ENCODE results near the gene CCDC12.

DNA sequence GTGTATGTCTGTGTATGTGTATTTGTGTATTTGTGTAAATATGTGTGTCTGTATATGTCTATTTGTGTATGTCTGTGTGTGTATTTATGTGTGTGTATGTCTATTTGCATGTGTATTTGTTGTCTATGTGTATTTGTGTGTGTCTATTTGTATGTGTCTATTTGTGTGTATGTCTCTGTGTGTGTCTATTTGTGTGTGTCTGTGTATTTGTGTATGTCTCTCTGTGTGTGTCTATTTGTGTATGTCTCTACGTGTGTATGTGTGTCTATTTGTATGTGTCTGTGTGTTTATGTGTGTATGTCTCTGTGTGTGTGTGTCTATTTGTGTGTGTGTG is 68.6 kb downstream of the CCDC12 start:
- TF ChIP-seq, protein P1, sequence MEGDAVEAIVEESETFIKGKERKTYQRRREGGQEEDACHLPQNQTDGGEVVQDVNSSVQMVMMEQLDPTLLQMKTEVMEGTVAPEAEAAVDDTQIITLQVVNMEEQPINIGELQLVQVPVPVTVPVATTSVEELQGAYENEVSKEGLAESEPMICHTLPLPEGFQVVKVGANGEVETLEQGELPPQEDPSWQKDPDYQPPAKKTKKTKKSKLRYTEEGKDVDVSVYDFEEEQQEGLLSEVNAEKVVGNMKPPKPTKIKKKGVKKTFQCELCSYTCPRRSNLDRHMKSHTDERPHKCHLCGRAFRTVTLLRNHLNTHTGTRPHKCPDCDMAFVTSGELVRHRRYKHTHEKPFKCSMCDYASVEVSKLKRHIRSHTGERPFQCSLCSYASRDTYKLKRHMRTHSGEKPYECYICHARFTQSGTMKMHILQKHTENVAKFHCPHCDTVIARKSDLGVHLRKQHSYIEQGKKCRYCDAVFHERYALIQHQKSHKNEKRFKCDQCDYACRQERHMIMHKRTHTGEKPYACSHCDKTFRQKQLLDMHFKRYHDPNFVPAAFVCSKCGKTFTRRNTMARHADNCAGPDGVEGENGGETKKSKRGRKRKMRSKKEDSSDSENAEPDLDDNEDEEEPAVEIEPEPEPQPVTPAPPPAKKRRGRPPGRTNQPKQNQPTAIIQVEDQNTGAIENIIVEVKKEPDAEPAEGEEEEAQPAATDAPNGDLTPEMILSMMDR (IDR thresholded peaks at IDR 0.05; ENCODE audit: insufficient read depth, low read length, poor library complexity, severe bottlenecking): no peak
- TF ChIP-seq EZH2phosphoT487 (conservative IDR thresholded peaks at IDR 0.05; ENCODE audit: low read length): no peak

Data from SU-DHL-6 (cell line).